H1 (cell line): ENCODE results near the gene FBXL17. TPM values are rescaled to one million over a fixed set of nuclear protein-coding genes. Genes with fewer than 3 reads are reported as not detected.

Experiments used
- CTCF ChIA-PET: fragments of 300-600 bp; sonication (Branson Sonifier 250); formaldehyde crosslinking; loops from one replicate; lab custom pipeline; 2021; ENCODE audit not compliant: partially characterized antibody; lab: Charles Lee
- POLR2A ChIA-PET: fragments of 300-600 bp; sonication (Branson Sonifier 250); formaldehyde crosslinking; loops from one replicate; lab custom pipeline; 2021; ENCODE audit warnings: inconsistent platforms; ENCODE audit not compliant: partially characterized antibody; lab: Charles Lee
- DNase-seq, 2 experiments: peaks; one replicate each; pipeline versions ENCODE4 v3.0.0 to v3.0.0-alpha.2; 2010 to 2022; ENCODE audit warnings: low spot score in 2 of 2, low read depth in 1 of 2, mixed read lengths in 1 of 2
- FAIRE-seq: peaks from 2 replicates; lab custom pipeline; 2011; peaks lifted over from hg19 to GRCh38; lab: Jason Lieb, UNC
- H2AFZ ChIP-seq: 2 replicates; pipeline ENCODE4 v1.8.1; 2012; ENCODE audit warnings: low read length, inconsistent platforms
- H2AK5ac ChIP-seq: 2 replicates; pipeline ENCODE4 v1.6.1; 2013; ENCODE audit warnings: low read depth, low read length
- H2BK120ac ChIP-seq: replicated peaks from 2 replicates; pipeline ENCODE3; 2013; ENCODE audit warnings: low read depth, low read length, inconsistent platforms
- H2BK12ac ChIP-seq: 2 replicates; pipeline ENCODE4 v1.6.1; 2013; ENCODE audit warnings: low read depth, low read length
- H2BK15ac ChIP-seq: 2 replicates; pipeline ENCODE4 v1.6.1; 2013; ENCODE audit warnings: low read length
- H2BK20ac ChIP-seq: 2 replicates; pipeline ENCODE4 v1.6.1; 2013; ENCODE audit warnings: low read length
- H2BK5ac ChIP-seq: 2 replicates; pipeline ENCODE4 v1.6.1; 2013; ENCODE audit warnings: low read depth, low read length
- H3K14ac ChIP-seq: 2 replicates; pipeline ENCODE4 v1.6.1; 2013; ENCODE audit warnings: inconsistent platforms; ENCODE audit not compliant: insufficient read length
- H3K18ac ChIP-seq: 2 replicates; pipeline ENCODE4 v1.6.1; 2013; ENCODE audit warnings: low read length; ENCODE audit errors: extremely low read depth
- H3K23ac ChIP-seq: 2 replicates; pipeline ENCODE4 v1.6.1; 2013; ENCODE audit warnings: inconsistent platforms; ENCODE audit not compliant: insufficient read length
- H3K23me2 ChIP-seq: 2 replicates; pipeline ENCODE4 v1.6.1; 2013; ENCODE audit warnings: low read depth, low read length
- H3K27ac ChIP-seq: 2 replicates; pipeline ENCODE4 v1.6.1; 2011; ENCODE audit warnings: low read depth, low read length, inconsistent platforms
- H3K27me3 ChIP-seq, 4 experiments: replicated peaks in 1 of 4; 1 replicate in 1 of 4; 2 replicates in 3 of 4; pipeline versions ENCODE4 v1.6.1 to v1.8.1; 2011 to 2013; ENCODE audit warnings: low read length in 3 of 4, mild to moderate bottlenecking in 3 of 4, inconsistent platforms in 2 of 4, mixed read lengths in 2 of 4, moderate library complexity in 1 of 4; ENCODE audit not compliant: control insufficient read depth in 3 of 4, insufficient read depth in 3 of 4; ENCODE audit errors: extremely low read depth in 1 of 4
- H3K36me3 ChIP-seq, 4 experiments: 2 replicates each; pipeline versions ENCODE4 v1.6.1 to v1.8.1; 2011 to 2013; ENCODE audit warnings: mild to moderate bottlenecking in 4 of 4, low read length in 3 of 4, moderate library complexity in 2 of 4, control low read depth in 1 of 4, inconsistent platforms in 1 of 4; ENCODE audit not compliant: insufficient read depth in 4 of 4, control insufficient read depth in 2 of 4
- H3K4ac ChIP-seq: replicated peaks from 2 replicates; pipeline ENCODE3; 2013; ENCODE audit warnings: low read length, low read depth, mixed read lengths, inconsistent platforms; ENCODE audit not compliant: insufficient read length
- H3K4me1 ChIP-seq, 4 experiments: replicated peaks in 1 of 4; 1 replicate in 1 of 4; 2 replicates in 3 of 4; pipeline versions ENCODE4 v1.6.1 to v1.8.1; 2011 to 2013; ENCODE audit warnings: low read length in 3 of 4, inconsistent platforms in 2 of 4, mixed read lengths in 1 of 4; ENCODE audit not compliant: insufficient read depth in 4 of 4, control insufficient read depth in 3 of 4
- H3K4me2 ChIP-seq, 2 experiments: 2 replicates each; pipeline versions ENCODE4 v1.6.1 to v1.8.1; 2011 to 2013; ENCODE audit warnings: low read depth in 2 of 2, low read length in 2 of 2, control low read depth in 1 of 2, inconsistent platforms in 1 of 2, mild to moderate bottlenecking in 1 of 2; ENCODE audit not compliant: insufficient read depth in 1 of 2
- H3K4me3 ChIP-seq, 4 experiments: fragments of 200-600, 300-600 bp in 1 of 4; sonication (generic), shearing (Covaris generic), sonication (Bioruptor Twin) in 1 of 4; 2 replicates each; pipeline versions ENCODE4 v1.5.1 to v1.8.1; 2011 to 2016; ENCODE audit warnings: low read length in 4 of 4, low read depth in 3 of 4, control low read depth in 2 of 4, inconsistent platforms in 2 of 4, mild to moderate bottlenecking in 2 of 4, mixed read lengths in 1 of 4, moderate library complexity in 1 of 4; ENCODE audit not compliant: insufficient read depth in 2 of 4; ENCODE audit errors: extremely low read depth in 1 of 4
- H3K56ac ChIP-seq: replicated peaks from 2 replicates; pipeline ENCODE3; 2013; ENCODE audit warnings: low read depth, mild to moderate bottlenecking, mixed read lengths, low read length, inconsistent platforms; ENCODE audit not compliant: insufficient read length
- H3K79me1 ChIP-seq: 2 replicates; pipeline ENCODE4 v1.6.1; 2013; ENCODE audit warnings: low read depth, low read length, control low read depth
- H3K79me2 ChIP-seq, 2 experiments: 2 replicates each; pipeline versions ENCODE4 v1.6.1 to v1.8.1; 2012 to 2013; ENCODE audit warnings: low read length in 2 of 2, mild to moderate bottlenecking in 2 of 2, inconsistent platforms in 1 of 2; ENCODE audit not compliant: insufficient read depth in 2 of 2, control insufficient read depth in 1 of 2
- H3K9ac ChIP-seq, 4 experiments: replicated peaks in 1 of 4; 1 replicate in 1 of 4; 2 replicates in 3 of 4; pipeline versions ENCODE4 v1.6.1 to v1.8.1; 2011 to 2013; ENCODE audit warnings: low read depth in 3 of 4, low read length in 3 of 4, control low read depth in 2 of 4, mild to moderate bottlenecking in 2 of 4, moderate library complexity in 2 of 4, inconsistent platforms in 1 of 4; ENCODE audit errors: extremely low read depth in 1 of 4
- H3K9me3 ChIP-seq, 2 experiments: 2 replicates each; pipeline versions ENCODE4 v1.6.1 to v1.8.1; 2012 to 2013; ENCODE audit warnings: mild to moderate bottlenecking in 2 of 2, moderate library complexity in 2 of 2, control low read depth in 1 of 2, inconsistent platforms in 1 of 2, low read depth in 1 of 2, low read length in 1 of 2, mixed read lengths in 1 of 2; ENCODE audit not compliant: insufficient read depth in 2 of 2
- H4K20me1 ChIP-seq, 2 experiments: replicated peaks in 1 of 2; 2 replicates each; pipeline versions ENCODE3 to v1.8.1; 2011 to 2013; ENCODE audit warnings: inconsistent platforms in 2 of 2, low read length in 2 of 2, mild to moderate bottlenecking in 1 of 2; ENCODE audit not compliant: insufficient read depth in 2 of 2, control insufficient read depth in 1 of 2
- H4K5ac ChIP-seq: 2 replicates; pipeline ENCODE4 v1.6.1; 2013; ENCODE audit warnings: low read length, low read depth, mixed read lengths, inconsistent platforms; ENCODE audit not compliant: insufficient read length
- H4K8ac ChIP-seq: 2 replicates; pipeline ENCODE4 v1.8.0; 2013; ENCODE audit warnings: mild to moderate bottlenecking, moderate library complexity, low read length, inconsistent platforms; ENCODE audit not compliant: insufficient read depth; ENCODE audit errors: extremely low read depth
- H4K91ac ChIP-seq: replicated peaks from 2 replicates; pipeline ENCODE3; 2013; ENCODE audit warnings: low read length, mixed read lengths, inconsistent platforms; ENCODE audit not compliant: insufficient read length
- ATF2 ChIP-seq: IDR thresholded peaks from 2 replicates; pipeline ENCODE4 v1.6.1; 2012; ENCODE audit warnings: low read length, inconsistent platforms
- BRCA1 ChIP-seq: IDR thresholded peaks from 2 replicates; pipeline ENCODE4 v1.6.1; 2012; ENCODE audit warnings: low read depth, low read length, improper control_type of control experiment
- CHD2 ChIP-seq: IDR thresholded peaks from 2 replicates; pipeline ENCODE4 v1.6.1; 2012; ENCODE audit warnings: low read length, improper control_type of control experiment
- EP300 ChIP-seq, 2 experiments: IDR thresholded peaks; 1 replicate in 1 of 2; 2 replicates in 1 of 2; pipeline ENCODE4 v1.6.1; 2011 to 2012; ENCODE audit warnings: low read depth in 2 of 2, low read length in 2 of 2, mild to moderate bottlenecking in 2 of 2, borderline replicate concordance in 1 of 2, inconsistent platforms in 1 of 2, moderate library complexity in 1 of 2
- JUND ChIP-seq: IDR thresholded peaks from 2 replicates; pipeline ENCODE4 v1.6.1; 2011; ENCODE audit warnings: mild to moderate bottlenecking, improper control_type of control experiment, low read length
- KDM5A ChIP-seq: fragments of 200-600 bp; IDR thresholded peaks from 2 replicates; pipeline ENCODE4 v1.7.1; 2012; ENCODE audit warnings: mild to moderate bottlenecking, low read length, inconsistent platforms, mixed read lengths
- MAFK ChIP-seq: IDR thresholded peaks from 2 replicates; pipeline ENCODE4 v1.6.1; 2012; ENCODE audit warnings: low read depth, mild to moderate bottlenecking, improper control_type of control experiment, low read length
- POU5F1 ChIP-seq: IDR thresholded peaks from 2 replicates; pipeline ENCODE4 v1.6.1; 2011; ENCODE audit warnings: low read depth, mild to moderate bottlenecking, low read length, moderate library complexity
- RAD21 ChIP-seq, 2 experiments: IDR thresholded peaks in 1 of 2; conservative IDR thresholded peaks in 1 of 2; 2 replicates each; pipeline ENCODE4 v1.6.1; 2011; ENCODE audit warnings: low read depth in 2 of 2, low read length in 2 of 2, improper control_type of control experiment in 1 of 2, inconsistent platforms in 1 of 2, mild to moderate bottlenecking in 1 of 2, moderate library complexity in 1 of 2
- RFX5 ChIP-seq: IDR thresholded peaks from 2 replicates; pipeline ENCODE4 v1.6.1; 2011; ENCODE audit warnings: low read depth, low read length, improper control_type of control experiment, borderline replicate concordance
- SAP30 ChIP-seq: fragments of 300-600 bp; sonication (generic); IDR thresholded peaks from 2 replicates; pipeline ENCODE4 v1.7.1; 2012; ENCODE audit warnings: low read length, moderate library complexity, mild to moderate bottlenecking, inconsistent platforms; ENCODE audit not compliant: insufficient read depth, insufficient replicate concordance
- TEAD4 ChIP-seq: IDR thresholded peaks from 2 replicates; pipeline ENCODE4 v1.6.1; 2012; ENCODE audit warnings: low read depth, low read length, inconsistent platforms, mixed read lengths
- WGBS, 2 experiments: shearing (Covaris generic) in 1 of 2; methylation state at CpG; one replicate each; pipeline versions ENCODE4 v1.1.6 to v1.1.7; 2013 to 2015; ENCODE audit warnings: low lambda C conversion rate in 2 of 2, mixed read lengths in 2 of 2, inconsistent platforms in 1 of 2, low coverage in 1 of 2, missing lambda C conversion rate in 1 of 2; ENCODE audit not compliant: insufficient replicate concordance in 2 of 2, insufficient coverage in 1 of 2, insufficient read length in 1 of 2; ENCODE audit errors: extremely low coverage in 1 of 2, missing lambda C conversion rate in 1 of 2; 5-methylcytosine and 5-hydroxymethylcytosine counted together
- polyA plus RNA-seq, 7 experiments: library from polyadenylated mRNA; depleted of rRNA in 3 of 7; stranded (reverse) in 5 of 7; unstranded in 2 of 7; fragments of >200 nt in 5 of 7; fragments of 200-250 nt in 2 of 7; gene quantifications; 1 replicate in 5 of 7; 2 replicates in 1 of 7; 4 replicates in 1 of 7; pipeline versions ENCODE4 v1.2.1 to v1.2.3, GENCODE V29; 2011 to 2013; ENCODE audit warnings: missing spikeins in 2 of 7, mixed read lengths in 2 of 7
- total RNA-seq: library from RNA; stranded (reverse); fragmentation: NEBNext Ultra II Directional; extraction: Animal tissue kit (Norgen Biotek cat#: 25700); gene quantifications from 2 replicates; pipeline ENCODE4 v1.2.1, GENCODE V29; 2021

FBXL17 gene
- total and polyA plus RNA-seq, 2 of the 8 experiments (the other 6 are each of a cell fraction or from before 2014, with no cell fraction given) = 0.35 to 4.3 TPM

- no peak overlapping the region for H3K4me3 ChIP-seq
- H2BK5ac ChIP-seq = no peak overlapping the region
- H3K4ac ChIP-seq = no peak overlapping the region
- H3K18ac ChIP-seq = no peak overlapping the region
- whole genome bisulfite sequencing, 2 experiments = 63% methylated on average over 2 of the region's 2 CpGs; no CpG with 5 or more reads in 1 of the 2 experiments
- H3K56ac ChIP-seq = no peak overlapping the region
- no peak for DNase-seq
- H3K23ac ChIP-seq = no peak overlapping the region
- H4K20me1 ChIP-seq = no peaks in the 10 kb centered on the region
- no peak overlapping the region for H3K9ac ChIP-seq
- no peak overlapping the region for H2AFZ ChIP-seq
- H3K4me1 ChIP-seq = no peaks in the 10 kb centered on the region; a peak in 1 of 7 replicates
- no peak overlapping the region for H2AK5ac ChIP-seq
- H2BK20ac ChIP-seq = no peak overlapping the region
- no peak overlapping the region for H2BK15ac ChIP-seq
- no peaks in the 10 kb centered on the region for H3K27me3 ChIP-seq
- H3K36me3 ChIP-seq = no peaks in the 10 kb centered on the region
- no peak overlapping the region for H4K5ac ChIP-seq
- H3K14ac ChIP-seq = no peak overlapping the region
- CTCF ChIA-PET = interaction anchor here (0.5 to 0.9 kb wide), 3 partner anchors 11 to 365 kb away, joined by 3 to 5 read pairs (median 3); no protein-coding TSS in a partner anchor
- H3K4me2 ChIP-seq = no peak overlapping the region
- no peaks in the 10 kb centered on the region for H3K79me2 ChIP-seq
- no peaks in the 10 kb centered on the region for H3K9me3 ChIP-seq
- POLR2A ChIA-PET = interaction anchor here (0.6 kb wide), 1 partner anchor 130 kb away, joined by 3 read pairs; no protein-coding TSS in a partner anchor
- no peak for FAIRE-seq
- no peak overlapping the region for H4K8ac ChIP-seq
- no peak overlapping the region for H4K91ac ChIP-seq
- H3K23me2 ChIP-seq = no peaks in the 10 kb centered on the region
- no peak overlapping the region for H2BK12ac ChIP-seq
- no peak overlapping the region for H3K27ac ChIP-seq
- H3K79me1 ChIP-seq = no peaks in the 10 kb centered on the region
- no peak overlapping the region for H2BK120ac ChIP-seq
- no peak for TF ChIP-seq JUND
- no peak for TF ChIP-seq TEAD4
- no peak for TF ChIP-seq BRCA1
- TF ChIP-seq ATF2 = no peak
- TF ChIP-seq RAD21 (IDR thresholded peaks at IDR 0.05 in 1 of 2, conservative IDR thresholded peaks at IDR 0.05 in 1 of 2; ENCODE audit: low read depth in 2 of 2, low read length in 2 of 2) = no peak
- TF ChIP-seq CHD2 = no peak
- TF ChIP-seq RFX5 = no peak
- TF ChIP-seq MAFK = no peak
- no peak for TF ChIP-seq EP300 (IDR thresholded peaks at IDR 0.05; ENCODE audit: borderline replicate concordance in 1 of 2, low read depth in 2 of 2, low read length in 2 of 2)
- no peak for TF ChIP-seq POU5F1
- TF ChIP-seq KDM5A = no peak
- TF ChIP-seq SAP30 = no peak
Measured at GRCh38 chr5:107873877-107874276, 508.0 kb downstream of the FBXL17 start.
